K562 (cell line): ENCODE results near the gene KPNA4. TPM values are rescaled to one million over a fixed set of nuclear protein-coding genes. Genes with fewer than 3 reads are reported as not detected.

ENCODE experiments used
- CBFA2T3 ChIP-seq: fragments of 450-650 bp; IDR thresholded peaks from 2 replicates; pipeline ENCODE4 v1.6.1; 2017
- CREB1 ChIP-seq, 2 experiments: sonication (generic) in 1 of 2; formaldehyde crosslinking in 1 of 2; IDR thresholded peaks; 2 replicates each; pipeline versions ENCODE4 v1.6.1 to v1.8.0; 2012 to 2022; ENCODE audit warnings: inconsistent platforms in 1 of 2, mild to moderate bottlenecking in 1 of 2, missing genetic modification reagents in 1 of 2, moderate library complexity in 1 of 2
- DPF2 ChIP-seq: fragments of 450-650 bp; IDR thresholded peaks from 2 replicates; pipeline ENCODE4 v1.6.1; 2016
- HCFC1 ChIP-seq: IDR thresholded peaks from 2 replicates; pipeline ENCODE4 v1.6.1; 2012; ENCODE audit warnings: low read depth, low read length, improper control_type of control experiment
- HDAC1 ChIP-seq, 2 experiments: fragments of 450-650 bp; IDR thresholded peaks; 2 replicates each; pipeline ENCODE4 v1.6.1; 2016 to 2017; ENCODE audit warnings: inconsistent platforms in 1 of 2, mild to moderate bottlenecking in 1 of 2, moderate library complexity in 1 of 2
- HDAC8 ChIP-seq: fragments of 450-650 bp; IDR thresholded peaks from 2 replicates; pipeline ENCODE4 v1.6.1; 2016; ENCODE audit warnings: mild to moderate bottlenecking, missing genetic modification characterization, moderate library complexity, missing compliant biosample characterization
- HIVEP1 ChIP-seq: fragments of 250-450 bp; sonication (Bioruptor Pico); IDR thresholded peaks from 2 replicates; pipeline ENCODE4 v1.4.0; 2020; ENCODE audit warnings: mild to moderate bottlenecking
- HMGN3 ChIP-seq: IDR thresholded peaks from 2 replicates; pipeline ENCODE4 v1.6.1; 2011; ENCODE audit warnings: borderline replicate concordance, low read depth, mild to moderate bottlenecking, mixed read lengths, low read length; ENCODE audit not compliant: insufficient read length; ENCODE audit errors: extremely low read depth
- MBD2 ChIP-seq: sonication (generic); IDR thresholded peaks from 2 replicates; pipeline ENCODE4 v1.6.1; 2016; ENCODE audit warnings: low read depth, borderline replicate concordance
- MECOM ChIP-seq: fragments of 250-450 bp; sonication (Bioruptor Pico); IDR thresholded peaks from 2 replicates; pipeline ENCODE4 v1.8.0; 2022; ENCODE audit warnings: inconsistent platforms
- NCOA4 ChIP-seq: fragments of 450-650 bp; IDR thresholded peaks from 2 replicates; pipeline ENCODE4 v1.6.1; 2018; ENCODE audit warnings: mild to moderate bottlenecking; ENCODE audit not compliant: partially characterized antibody
- NFIC ChIP-seq: fragments of 450-650 bp; IDR thresholded peaks from 2 replicates; pipeline ENCODE4 v1.6.1; 2017; ENCODE audit warnings: mild to moderate bottlenecking, inconsistent platforms
- TBL1XR1 ChIP-seq, 2 experiments: IDR thresholded peaks; 2 replicates each; pipeline ENCODE4 v1.6.1; 2012; ENCODE audit warnings: improper control_type of control experiment in 2 of 2, low read length in 2 of 2, mild to moderate bottlenecking in 1 of 2
- XRCC5 ChIP-seq: fragments of 200-400 bp; formaldehyde crosslinking; IDR thresholded peaks from 2 replicates; pipeline ENCODE4 v1.6.1; 2017; ENCODE audit warnings: low read depth, mild to moderate bottlenecking, low read length
- ZNF143 ChIP-seq: sonication (generic); formaldehyde crosslinking; IDR thresholded peaks from 2 replicates; pipeline ENCODE4 v1.9.0; 2022; ENCODE audit warnings: mild to moderate bottlenecking, missing genetic modification reagents
- ZNF175 ChIP-seq: fragments of 200-800 bp; sonication (Bioruptor generic); IDR thresholded peaks from 2 replicates; pipeline ENCODE4 v1.6.1; 2016; ENCODE audit warnings: low read depth, mild to moderate bottlenecking, missing genetic modification characterization, missing compliant biosample characterization
- ZNF699 ChIP-seq: fragments of 250-450 bp; sonication (Bioruptor Pico); IDR thresholded peaks from 2 replicates; pipeline ENCODE4 v1.8.0; 2021; ENCODE audit warnings: mild to moderate bottlenecking, moderate library complexity; ENCODE audit not compliant: insufficient replicate concordance
- ZNF77 ChIP-seq: fragments of 250-450 bp; sonication (Bioruptor Pico); IDR thresholded peaks from 2 replicates; pipeline ENCODE4 v1.5.0; 2020
- polyA plus RNA-seq, 8 experiments: library from polyadenylated mRNA; depleted of rRNA in 4 of 8; stranded (reverse) in 5 of 8; unstranded in 3 of 8; fragments of >200 nt; fragmentation: Nextera tagmentation in 2 of 8; fragmentation: Illumina TruSeq in 1 of 8; extraction: Ambion mirVana in 2 of 8; extraction: Trizol in 1 of 8; gene quantifications; 2 replicates each; pipeline versions ENCODE4 v1.2.1 to v1.2.3, GENCODE V29; 2011 to 2014; ENCODE audit warnings: inconsistent platforms in 1 of 8, missing spikeins in 1 of 8
- total RNA-seq, 7 experiments: library from RNA; depleted of rRNA in 6 of 7; stranded (reverse); fragments of >200 nt in 6 of 7; fragmentation: Illumina TruSeq in 2 of 7; extraction: Trizol in 2 of 7; gene quantifications; 2 replicates each; pipeline versions ENCODE4 v1.2.1 to v1.2.3, GENCODE V29; 2011 to 2021; ENCODE audit warnings: low replicate concordance in 1 of 7
- TF ChIP-seq, protein P1 (sequence below), 3 experiments: fragments of 200-800 bp in 1 of 3; fragments of 250-450 bp in 1 of 3; fragments of 450-650 bp in 1 of 3; sonication (Bioruptor Pico) in 1 of 3; sonication (Bioruptor generic) in 1 of 3; formaldehyde crosslinking in 1 of 3; IDR thresholded peaks; 2 replicates each; pipeline versions ENCODE4 v1.6.1 to v1.8.0; 2016 to 2022; ENCODE audit warnings: mild to moderate bottlenecking in 2 of 3, missing genetic modification characterization in 2 of 3, missing compliant biosample characterization in 1 of 3, moderate library complexity in 1 of 3
- TF ChIP-seq, protein P2 (sequence below): sonication (generic); formaldehyde crosslinking; IDR thresholded peaks from 2 replicates; pipeline ENCODE4 v1.8.0; 2023; ENCODE audit warnings: mild to moderate bottlenecking, missing genetic modification reagents
- TF ChIP-seq, protein P3 (sequence below): sonication (generic); formaldehyde crosslinking; IDR thresholded peaks from 2 replicates; pipeline ENCODE4 v1.8.0; 2022; ENCODE audit warnings: missing genetic modification reagents, mild to moderate bottlenecking, borderline replicate concordance

KPNA4 gene
- total and polyA plus RNA-seq, 9 of the 15 experiments (the other 6 are each of a cell fraction or from before 2014, with no cell fraction given) = 13.9 to 66.6 (median 34.5) TPM

DNA sequence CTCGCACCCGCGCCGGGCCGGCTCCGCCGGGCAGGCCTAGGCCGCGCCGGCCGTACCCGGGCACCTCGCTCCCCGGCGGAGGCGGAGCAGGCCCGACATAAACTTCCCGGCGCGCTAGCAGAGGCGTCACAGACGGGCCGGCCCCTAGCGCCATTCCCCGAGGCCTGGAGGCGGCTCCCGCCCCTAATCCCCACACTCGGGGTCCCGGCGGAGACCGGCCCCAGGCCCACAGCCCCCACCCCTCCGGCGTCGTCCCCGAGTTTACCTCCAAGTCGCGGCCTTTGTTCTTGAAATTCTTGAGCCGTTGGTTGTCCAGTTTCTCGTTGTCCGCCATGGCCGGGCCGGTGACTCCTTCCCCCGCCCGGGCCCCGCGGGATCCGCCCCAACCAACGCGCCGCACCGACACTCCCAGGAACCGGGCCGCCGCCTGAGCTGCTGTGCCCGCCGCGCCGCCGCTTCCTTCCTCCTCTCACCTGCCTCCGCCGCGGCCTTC is 376 bp downstream of the KPNA4 start (continued):
- TF ChIP-seq, protein P1, sequence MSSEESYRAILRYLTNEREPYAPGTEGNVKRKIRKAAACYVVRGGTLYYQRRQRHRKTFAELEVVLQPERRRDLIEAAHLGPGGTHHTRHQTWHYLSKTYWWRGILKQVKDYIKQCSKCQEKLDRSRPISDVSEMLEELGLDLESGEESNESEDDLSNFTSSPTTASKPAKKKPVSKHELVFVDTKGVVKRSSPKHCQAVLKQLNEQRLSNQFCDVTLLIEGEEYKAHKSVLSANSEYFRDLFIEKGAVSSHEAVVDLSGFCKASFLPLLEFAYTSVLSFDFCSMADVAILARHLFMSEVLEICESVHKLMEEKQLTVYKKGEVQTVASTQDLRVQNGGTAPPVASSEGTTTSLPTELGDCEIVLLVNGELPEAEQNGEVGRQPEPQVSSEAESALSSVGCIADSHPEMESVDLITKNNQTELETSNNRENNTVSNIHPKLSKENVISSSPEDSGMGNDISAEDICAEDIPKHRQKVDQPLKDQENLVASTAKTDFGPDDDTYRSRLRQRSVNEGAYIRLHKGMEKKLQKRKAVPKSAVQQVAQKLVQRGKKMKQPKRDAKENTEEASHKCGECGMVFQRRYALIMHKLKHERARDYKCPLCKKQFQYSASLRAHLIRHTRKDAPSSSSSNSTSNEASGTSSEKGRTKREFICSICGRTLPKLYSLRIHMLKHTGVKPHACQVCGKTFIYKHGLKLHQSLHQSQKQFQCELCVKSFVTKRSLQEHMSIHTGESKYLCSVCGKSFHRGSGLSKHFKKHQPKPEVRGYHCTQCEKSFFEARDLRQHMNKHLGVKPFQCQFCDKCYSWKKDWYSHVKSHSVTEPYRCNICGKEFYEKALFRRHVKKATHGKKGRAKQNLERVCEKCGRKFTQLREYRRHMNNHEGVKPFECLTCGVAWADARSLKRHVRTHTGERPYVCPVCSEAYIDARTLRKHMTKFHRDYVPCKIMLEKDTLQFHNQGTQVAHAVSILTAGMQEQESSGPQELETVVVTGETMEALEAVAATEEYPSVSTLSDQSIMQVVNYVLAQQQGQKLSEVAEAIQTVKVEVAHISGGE (CRISPR knock-in tag; IDR thresholded peaks at IDR 0.05) = peak in 1 of 3 experiments; percentile 34; a peak in 1 of 6 replicates
- peak; percentile 87 for TF ChIP-seq CREB1 (IDR thresholded peaks at IDR 0.05)
- TF ChIP-seq CREB1 (CRISPR knock-in tag; IDR thresholded peaks at IDR 0.05) = 0 out of 2 replicates have a peak, but pooled peaks have one; percentile 42
- peak; percentile 67 for TF ChIP-seq HCFC1
- no peak for TF ChIP-seq CBFA2T3
- TF ChIP-seq XRCC5 = no peak
- no peak for TF ChIP-seq ZNF77 (CRISPR knock-in tag)
- TF ChIP-seq MECOM = no peak
- no peak for TF ChIP-seq ZNF175
- no peak for TF ChIP-seq HIVEP1 (CRISPR knock-in tag)
- no peak for TF ChIP-seq ZNF143 (CRISPR knock-in tag)
- TF ChIP-seq NCOA4 = no peak
- no peak for TF ChIP-seq DPF2
- TF ChIP-seq, protein P2, sequence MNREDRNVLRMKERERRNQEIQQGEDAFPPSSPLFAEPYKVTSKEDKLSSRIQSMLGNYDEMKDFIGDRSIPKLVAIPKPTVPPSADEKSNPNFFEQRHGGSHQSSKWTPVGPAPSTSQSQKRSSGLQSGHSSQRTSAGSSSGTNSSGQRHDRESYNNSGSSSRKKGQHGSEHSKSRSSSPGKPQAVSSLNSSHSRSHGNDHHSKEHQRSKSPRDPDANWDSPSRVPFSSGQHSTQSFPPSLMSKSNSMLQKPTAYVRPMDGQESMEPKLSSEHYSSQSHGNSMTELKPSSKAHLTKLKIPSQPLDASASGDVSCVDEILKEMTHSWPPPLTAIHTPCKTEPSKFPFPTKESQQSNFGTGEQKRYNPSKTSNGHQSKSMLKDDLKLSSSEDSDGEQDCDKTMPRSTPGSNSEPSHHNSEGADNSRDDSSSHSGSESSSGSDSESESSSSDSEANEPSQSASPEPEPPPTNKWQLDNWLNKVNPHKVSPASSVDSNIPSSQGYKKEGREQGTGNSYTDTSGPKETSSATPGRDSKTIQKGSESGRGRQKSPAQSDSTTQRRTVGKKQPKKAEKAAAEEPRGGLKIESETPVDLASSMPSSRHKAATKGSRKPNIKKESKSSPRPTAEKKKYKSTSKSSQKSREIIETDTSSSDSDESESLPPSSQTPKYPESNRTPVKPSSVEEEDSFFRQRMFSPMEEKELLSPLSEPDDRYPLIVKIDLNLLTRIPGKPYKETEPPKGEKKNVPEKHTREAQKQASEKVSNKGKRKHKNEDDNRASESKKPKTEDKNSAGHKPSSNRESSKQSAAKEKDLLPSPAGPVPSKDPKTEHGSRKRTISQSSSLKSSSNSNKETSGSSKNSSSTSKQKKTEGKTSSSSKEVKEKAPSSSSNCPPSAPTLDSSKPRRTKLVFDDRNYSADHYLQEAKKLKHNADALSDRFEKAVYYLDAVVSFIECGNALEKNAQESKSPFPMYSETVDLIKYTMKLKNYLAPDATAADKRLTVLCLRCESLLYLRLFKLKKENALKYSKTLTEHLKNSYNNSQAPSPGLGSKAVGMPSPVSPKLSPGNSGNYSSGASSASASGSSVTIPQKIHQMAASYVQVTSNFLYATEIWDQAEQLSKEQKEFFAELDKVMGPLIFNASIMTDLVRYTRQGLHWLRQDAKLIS (CRISPR knock-in tag) = 0 out of 2 replicates have a peak, but pooled peaks have one; percentile 48
- TF ChIP-seq ZNF699 (CRISPR knock-in tag) = no peak
- TF ChIP-seq NFIC = no peak
- TF ChIP-seq MBD2 = no peak
- peak; percentile 8 for TF ChIP-seq HMGN3
- no peak for TF ChIP-seq TBL1XR1 (IDR thresholded peaks at IDR 0.05; ENCODE audit: low read length in 2 of 2)
- no peak for TF ChIP-seq HDAC1 (IDR thresholded peaks at IDR 0.05)
- TF ChIP-seq HDAC8 (tag) = no peak
- TF ChIP-seq, protein P3, sequence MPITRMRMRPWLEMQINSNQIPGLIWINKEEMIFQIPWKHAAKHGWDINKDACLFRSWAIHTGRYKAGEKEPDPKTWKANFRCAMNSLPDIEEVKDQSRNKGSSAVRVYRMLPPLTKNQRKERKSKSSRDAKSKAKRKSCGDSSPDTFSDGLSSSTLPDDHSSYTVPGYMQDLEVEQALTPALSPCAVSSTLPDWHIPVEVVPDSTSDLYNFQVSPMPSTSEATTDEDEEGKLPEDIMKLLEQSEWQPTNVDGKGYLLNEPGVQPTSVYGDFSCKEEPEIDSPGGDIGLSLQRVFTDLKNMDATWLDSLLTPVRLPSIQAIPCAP (CRISPR knock-in tag) = no peak
